KMS-11 (cell line): ENCODE results near the gene JARID2.

ENCODE experiments used
- H2AFZ ChIP-seq: fragments of 200-600 bp; sonication (generic); 2 replicates; pipeline ENCODE4 v1.6.1; 2016; ENCODE audit warnings: antibody characterized with exemption, mixed run types, low read depth
- H3K27ac ChIP-seq: fragments of 200-600 bp; sonication (generic); 2 replicates; pipeline ENCODE4 v1.6.1; 2016; ENCODE audit warnings: mild to moderate bottlenecking, mixed run types
- H3K27me3 ChIP-seq: fragments of 200-600 bp; sonication (generic); 2 replicates; pipeline ENCODE4 v1.6.1; 2017; ENCODE audit warnings: mild to moderate bottlenecking, low read depth, mixed run types, moderate library complexity; ENCODE audit not compliant: insufficient read depth
- H3K36me3 ChIP-seq: fragments of 200-600 bp; sonication (generic); 2 replicates; pipeline ENCODE4 v1.6.1; 2017; ENCODE audit warnings: mild to moderate bottlenecking, mixed run types; ENCODE audit not compliant: insufficient read depth
- H3K4me1 ChIP-seq: fragments of 200-600 bp; sonication (generic); 2 replicates; pipeline ENCODE4 v1.6.1; 2016; ENCODE audit warnings: mild to moderate bottlenecking, low read depth, mixed run types; ENCODE audit not compliant: poor library complexity, severe bottlenecking
- H3K4me2 ChIP-seq: fragments of 200-600 bp; sonication (generic); 2 replicates; pipeline ENCODE4 v1.7.0; 2016; ENCODE audit warnings: mild to moderate bottlenecking, mixed run types
- H3K4me3 ChIP-seq: fragments of 200-600 bp; sonication (generic); IDR thresholded peaks from 2 replicates; pipeline ENCODE4 v1.6.1; 2017; ENCODE audit warnings: low read depth, low read length, mixed read lengths; ENCODE audit not compliant: insufficient read depth
- H3K79me2 ChIP-seq: fragments of 200-600 bp; sonication (generic); 2 replicates; pipeline ENCODE4 v1.6.1; 2016; ENCODE audit warnings: low read depth, mixed run types; ENCODE audit not compliant: insufficient read depth
- H3K9ac ChIP-seq: fragments of 200-600 bp; sonication (generic); 2 replicates; pipeline ENCODE4 v1.6.1; 2016; ENCODE audit warnings: mild to moderate bottlenecking, mixed run types
- H4K20me1 ChIP-seq: fragments of 200-600 bp; sonication (generic); 2 replicates; pipeline ENCODE4 v1.6.1; 2016; ENCODE audit warnings: mild to moderate bottlenecking, mixed run types; ENCODE audit not compliant: insufficient read depth
- CTCF ChIP-seq: fragments of 200-600 bp; sonication (generic); conservative IDR thresholded peaks from 2 replicates; pipeline ENCODE4 v1.6.1; 2017; ENCODE audit warnings: low read depth, mild to moderate bottlenecking, antibody characterized with exemption, low read length, moderate library complexity, mixed read lengths

Gene JARID2

GRCh38 chr6:15511248-15512125, 265.6 kb downstream of the JARID2 start:
- H3K4me3 ChIP-seq = no peak overlapping the region
- no peak overlapping the region for H3K27ac ChIP-seq
- no peak for TF ChIP-seq CTCF
- no peak overlapping the region for H2AFZ ChIP-seq
- H3K79me2 ChIP-seq = no peaks in the 10 kb centered on the region
- H3K4me2 ChIP-seq = no peak overlapping the region
- no peaks in the 10 kb centered on the region for H3K27me3 ChIP-seq
- H3K4me1 ChIP-seq = no peaks in the 10 kb centered on the region
- no peak overlapping the region for H3K9ac ChIP-seq
- no peaks in the 10 kb centered on the region for H3K36me3 ChIP-seq
- no peaks in the 10 kb centered on the region for H4K20me1 ChIP-seq

- Histone ChIP-seq H3K4me3 (no peak overlapping the region), H3K4me2 (no peak overlapping the region), H3K27me3 (no peaks in the 10 kb centered on the region), H3K4me1 (no peaks in the 10 kb centered on the region), H3K9ac (no peak overlapping the region), H3K36me3 (no peaks in the 10 kb centered on the region), H3K79me2 (no peaks in the 10 kb centered on the region), H2AFZ (no peak overlapping the region), H3K27ac (no peak overlapping the region), H4K20me1 (no peaks in the 10 kb centered on the region)
- TF ChIP-seq CTCF = no peak
Measured at GRCh38 chr6:15512126-15512525, 266.3 kb downstream of the JARID2 start.

- no peak for TF ChIP-seq CTCF
- Histone ChIP-seq H3K9ac (no peak overlapping the region), H3K36me3 (no peaks in the 10 kb centered on the region), H3K4me2 (no peak overlapping the region), H2AFZ (no peak overlapping the region), H4K20me1 (no peaks in the 10 kb centered on the region), H3K27ac (no peak overlapping the region), H3K4me3 (no peak overlapping the region), H3K27me3 (no peaks in the 10 kb centered on the region), H3K79me2 (no peaks in the 10 kb centered on the region), H3K4me1 (no peaks in the 10 kb centered on the region)
Measured at GRCh38 chr6:15512721-15513120, 266.9 kb downstream of the JARID2 start.

DNA sequence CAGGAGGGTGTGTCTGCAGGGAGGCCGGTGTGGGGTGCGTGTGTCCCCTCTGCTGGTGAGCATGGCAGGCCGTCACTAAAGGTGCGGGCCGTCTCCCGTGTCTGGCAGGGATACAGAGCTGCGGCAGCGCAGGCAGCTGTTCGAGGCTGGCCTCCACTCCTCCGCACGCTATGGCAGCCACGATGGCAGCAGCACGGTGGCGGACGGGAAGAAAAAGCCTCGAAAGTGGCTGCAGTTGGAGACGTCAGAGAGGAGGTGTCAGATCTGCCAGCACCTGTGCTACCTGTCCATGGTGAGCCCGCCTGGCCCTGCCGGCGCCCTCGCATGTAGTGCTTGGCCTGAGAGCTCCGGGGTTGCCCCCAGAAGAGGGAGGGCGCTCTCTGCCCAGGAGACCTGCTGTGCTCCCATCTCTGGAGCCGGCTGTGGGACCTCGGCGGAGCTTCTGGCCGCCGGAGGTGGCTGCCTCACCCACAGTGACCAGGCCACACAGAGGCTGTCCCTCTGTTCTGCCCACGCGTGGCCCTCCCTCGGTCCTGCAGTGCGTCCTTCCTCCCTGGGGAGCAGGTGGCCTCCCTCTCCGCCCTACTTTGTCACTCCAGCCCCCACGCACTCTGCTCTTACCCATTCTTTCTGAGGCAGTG, 267.4 kb downstream of the JARID2 start:
- H3K4me2 ChIP-seq = no peak overlapping the region
- H3K4me1 ChIP-seq = no peaks in the 10 kb centered on the region
- no peaks in the 10 kb centered on the region for H3K36me3 ChIP-seq
- H3K27ac ChIP-seq = no peak overlapping the region
- no peaks in the 10 kb centered on the region for H3K27me3 ChIP-seq
- no peaks in the 10 kb centered on the region for H4K20me1 ChIP-seq
- H2AFZ ChIP-seq = no peak overlapping the region
- H3K9ac ChIP-seq = no peak overlapping the region
- no peak for TF ChIP-seq CTCF
- no peaks in the 10 kb centered on the region for H3K79me2 ChIP-seq
- no peak overlapping the region for H3K4me3 ChIP-seq
